Measurements from ENCODE around the gene PRKN. TPM values are rescaled to one million over a fixed set of nuclear protein-coding genes. Genes with fewer than 3 reads are reported as not detected.
A peak's percentile ranks its signal among the peaks of the same experiment; 100 is the strongest.

The PRKN gene
- 10 to 100 TPM in 3 of 4 donors, 1 to 10 TPM in 1; 8.4 to 44.8 (median 12.6) TPM for total RNA-seq

- ATAC-seq (ENCODE audit: low FRiP score) (peak; percentile 100), DNase-seq (ENCODE audit: low spot score) (peak; percentile 96)
- TF ChIP-seq CTCF (IDR thresholded peaks at IDR 0.05), result no peak
Measured at GRCh38 chr6:162727322-162728182, at the start of gene PRKN, which contains the start of gene PACRG. PRKN (minus strand) TSS chr6:162727766. PACRG (plus strand) TSS chr6:162727974.

GRCh38 chr6:162777091-162777490 is 49.5 kb upstream of the PRKN start:
- no peak for ATAC-seq (ENCODE audit: low FRiP score)
- TF ChIP-seq CTCF (IDR thresholded peaks at IDR 0.05), result no peak
- no peak for DNase-seq (ENCODE audit: low spot score)

GRCh38 chr6:162773996-162774395 is 46.4 kb upstream of the PRKN start:
- no peak for ATAC-seq (ENCODE audit: low FRiP score)
- TF ChIP-seq CTCF (IDR thresholded peaks at IDR 0.05), result no peak

GRCh38 chr6:162772466-162772865 is 44.9 kb upstream of the PRKN start:
- ATAC-seq (ENCODE audit: low FRiP score), result no peak
- no peak for DNase-seq (ENCODE audit: low spot score)
- no peak for TF ChIP-seq CTCF (IDR thresholded peaks at IDR 0.05)

More at GRCh38 chr6:162773996-162774395, 46.4 kb upstream of the PRKN start:
- no peak for DNase-seq (ENCODE audit: low spot score)

- no peak for DNase-seq (ENCODE audit: low spot score)
- TF ChIP-seq CTCF (IDR thresholded peaks at IDR 0.05), result no peak
- ATAC-seq (ENCODE audit: low FRiP score), result no peak
Measured at GRCh38 chr6:162770955-162771354, 43.4 kb upstream of the PRKN start.

GRCh38 chr6:162770136-162770535 is 42.6 kb upstream of the PRKN start:
- ATAC-seq (ENCODE audit: low FRiP score) (no peak), DNase-seq (ENCODE audit: low spot score) (no peak)
- no peak for TF ChIP-seq CTCF (IDR thresholded peaks at IDR 0.05)

GRCh38 chr6:162753775-162754174 is 26.2 kb upstream of the PRKN start:
- TF ChIP-seq CTCF (IDR thresholded peaks at IDR 0.05), result no peak
- DNase-seq (ENCODE audit: low spot score) (no peak), ATAC-seq (ENCODE audit: low FRiP score) (no peak)

Data from omental fat pad (tissue), 4 donors.